GM21619 (cell line): ENCODE measurements around the gene ACLY.
A peak's percentile ranks its signal among the peaks of the same experiment; 100 is the strongest.
"Not testable (repeated sequence)": the region's sequence is repeated elsewhere in the genome, so short reads cannot be mapped to it uniquely, and the experiment has no call there.

Source experiments
- ATAC-seq: cut with Tn5 transposase; IDR thresholded peaks from one replicate; pipeline ENCODE4 v1.9.1; 2021; ENCODE audit not compliant: unreplicated experiment

The ACLY gene

GRCh38 chr17:41873559-41874292 is 45.0 kb downstream of the ACLY start:
- no peak for ATAC-seq

GRCh38 chr17:41871789-41872188 is 47.0 kb downstream of the ACLY start:
- no peak for ATAC-seq

- ATAC-seq = no peak
These were observed 48.1 kb downstream of the ACLY start for GRCh38 chr17:41870627-41871026.

GRCh38 chr17:41870097-41870496 is 48.7 kb downstream of the ACLY start:
- ATAC-seq = no peak

- ATAC-seq = no peak
These were observed 49.3 kb downstream of the ACLY start for GRCh38 chr17:41869426-41869825.

GRCh38 chr17:41868568-41868967 is 50.2 kb downstream of the ACLY start:
- no peak for ATAC-seq

- ATAC-seq = no peak
These were observed 53.2 kb downstream of the ACLY start for GRCh38 chr17:41865596-41865893.

- ATAC-seq = peak; percentile 84
These were observed 53.7 kb downstream of the ACLY start, which contains the start of gene KLHL11 for GRCh38 chr17:41864836-41865595. Gene KLHL11, minus strand, starts transcription at chr17:41865423. Its CDS starts 53 bp downstream, at chr17:41865370.

- peak; percentile 11 for ATAC-seq
These were observed 54.3 kb downstream of the ACLY start for GRCh38 chr17:41864498-41864835.

- ATAC-seq = no peak
These were observed 55.5 kb downstream of the ACLY start for GRCh38 chr17:41863074-41863848.

GRCh38 chr17:41860254-41860931 is 58.4 kb downstream of the ACLY start:
- ATAC-seq = no peak

GRCh38 chr17:41851382-41851781 is 67.4 kb downstream of the ACLY start:
- ATAC-seq = not testable (repeated sequence)

GRCh38 chr17:41849251-41849990 is 69.3 kb downstream of the ACLY start:
- no peak for ATAC-seq

- ATAC-seq = no peak
These were observed 70.0 kb downstream of the ACLY start for GRCh38 chr17:41848788-41849187.

GRCh38 chr17:41844971-41845370 is 73.8 kb downstream of the ACLY start:
- no peak for ATAC-seq

GRCh38 chr17:41840781-41841180 is 78.0 kb downstream of the ACLY start:
- not testable (repeated sequence) for ATAC-seq

- not testable (repeated sequence) for ATAC-seq
These were observed 79.3 kb downstream of the ACLY start for GRCh38 chr17:41839448-41839847.

- ATAC-seq = no peak
These were observed 80.8 kb downstream of the ACLY start, which contains the start of gene KLHL10 for GRCh38 chr17:41837761-41838538. Gene KLHL10, plus strand, starts transcription at chr17:41837825. Its CDS starts 108 bp downstream, at chr17:41837933.

GRCh38 chr17:41836550-41837196 is 82.1 kb downstream of the ACLY start:
- ATAC-seq = no peak
